GM12891 (cell line): ENCODE data around the gene MEF2C.

Experiments
- DNase-seq: peaks from one replicate; pipeline ENCODE4 v3.0.0; 2011; ENCODE audit warnings: low spot score; ENCODE audit not compliant: insufficient read length
- FAIRE-seq: peaks from 2 replicates; lab custom pipeline; 2011; peaks lifted over from hg19 to GRCh38; lab: Jason Lieb, UNC
- PAX5 ChIP-seq: IDR thresholded peaks from 2 replicates; pipeline ENCODE4 v1.6.1; 2011; ENCODE audit warnings: low read length, moderate library complexity, mild to moderate bottlenecking; ENCODE audit not compliant: insufficient read depth, severe bottlenecking
- POLR2A ChIP-seq: IDR thresholded peaks from 2 replicates; pipeline ENCODE4 v1.6.1; 2011; ENCODE audit warnings: low read depth, low read length, control low read depth
- POLR2AphosphoS5 ChIP-seq: IDR thresholded peaks from 2 replicates; pipeline ENCODE4 v1.6.1; 2011; ENCODE audit warnings: low read depth, low read length, control low read depth
- POU2F2 ChIP-seq: IDR thresholded peaks from 2 replicates; pipeline ENCODE4 v1.6.1; 2011; ENCODE audit warnings: low read depth, mild to moderate bottlenecking, control low read depth, low read length, moderate library complexity
- SPI1 ChIP-seq: IDR thresholded peaks from 2 replicates; pipeline ENCODE4 v1.6.1; 2011; ENCODE audit warnings: low read depth, low read length, control low read depth
- TAF1 ChIP-seq: IDR thresholded peaks from 2 replicates; pipeline ENCODE4 v1.6.1; 2011; ENCODE audit warnings: low read depth, low read length, control low read depth

MEF2C gene

DNA sequence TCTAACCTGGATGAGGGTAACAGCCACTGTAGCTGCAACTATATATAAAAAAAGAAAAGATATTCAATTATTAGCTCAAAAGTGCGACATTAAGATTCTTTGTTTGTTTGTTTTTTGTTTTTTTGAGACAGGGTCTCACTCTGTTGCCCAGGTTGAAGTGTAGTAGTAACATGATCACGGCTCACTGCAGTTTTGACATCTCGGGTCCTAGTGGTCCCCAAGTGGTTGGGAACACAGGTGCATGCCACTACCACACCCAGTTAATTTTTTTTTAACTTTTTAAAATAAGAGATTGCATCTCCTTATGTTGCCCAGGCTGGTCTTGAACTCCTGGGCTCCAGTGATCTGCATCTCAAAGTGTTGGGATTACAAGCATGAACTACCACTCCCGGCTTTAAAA, 61.8 kb downstream of the MEF2C start:
- no peak for DNase-seq
- FAIRE-seq = peak; percentile 40
- TF ChIP-seq PAX5 (no peak), POLR2AphosphoS5 (no peak), TAF1 (no peak), POU2F2 (no peak), SPI1 (no peak), POLR2A (no peak)

DNA sequence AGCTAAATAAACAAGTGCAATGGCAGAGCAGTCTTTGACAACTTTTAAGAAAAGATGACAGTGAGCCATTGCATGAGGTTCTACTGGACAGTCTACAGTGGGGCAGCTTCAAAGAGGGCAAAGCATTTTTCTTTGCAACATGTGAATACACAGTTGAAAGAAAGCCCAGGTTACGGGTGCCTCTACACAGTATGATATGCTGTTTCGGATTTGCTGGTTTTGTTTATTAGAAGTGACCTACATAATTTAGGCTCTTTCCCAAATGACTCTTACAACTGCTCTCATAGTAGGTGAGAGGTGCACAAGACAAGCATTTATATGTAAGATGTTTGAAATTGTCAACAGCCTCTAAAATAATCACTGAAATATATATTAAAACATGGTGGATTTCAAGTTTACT, 62.4 kb downstream of the MEF2C start:
- no peak for TF ChIP-seq PAX5
- TF ChIP-seq SPI1 = no peak
- no peak for TF ChIP-seq POU2F2
- TF ChIP-seq TAF1 = no peak
- no peak for TF ChIP-seq POLR2AphosphoS5
- no peak for TF ChIP-seq POLR2A
- no peak for DNase-seq
- peak; percentile 45 for FAIRE-seq

DNA sequence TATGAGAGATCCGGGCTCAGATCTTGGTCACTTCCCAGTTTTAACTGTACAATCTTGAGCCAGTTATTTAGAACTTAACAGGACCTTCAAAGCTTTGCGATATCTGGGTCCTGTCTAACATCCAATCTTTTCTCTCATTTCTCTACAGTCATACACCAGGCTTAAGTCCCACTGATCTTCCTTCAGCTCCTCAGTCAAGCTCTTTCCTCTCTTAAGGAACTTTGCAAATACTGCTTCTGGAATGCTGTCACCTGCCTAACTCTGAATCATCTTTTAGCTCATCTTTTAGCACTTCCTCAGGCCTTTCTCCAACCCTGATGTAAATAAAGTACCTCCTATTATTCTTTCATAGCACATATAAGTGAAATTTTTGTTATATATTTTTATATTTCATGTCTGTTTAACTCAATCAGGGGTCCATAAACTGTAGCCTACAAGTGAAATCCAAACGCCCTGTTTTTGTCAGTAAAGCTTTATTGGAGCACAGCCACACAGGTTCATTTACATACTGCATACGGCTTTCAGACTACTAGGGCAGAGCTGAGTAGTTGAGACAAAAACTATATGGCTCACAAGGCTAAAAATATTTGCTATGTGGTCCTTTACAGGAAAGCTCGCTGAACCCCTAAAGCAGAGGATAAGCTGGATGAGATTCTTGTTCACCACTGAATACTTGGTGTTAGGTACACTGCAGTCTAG, 63.5 kb downstream of the MEF2C start:
- TF ChIP-seq POLR2A = 0 out of 2 replicates have a peak, but pooled peaks have one; percentile 8
- no peak for TF ChIP-seq PAX5
- no peak for DNase-seq
- FAIRE-seq = peak; percentile 88

DNA sequence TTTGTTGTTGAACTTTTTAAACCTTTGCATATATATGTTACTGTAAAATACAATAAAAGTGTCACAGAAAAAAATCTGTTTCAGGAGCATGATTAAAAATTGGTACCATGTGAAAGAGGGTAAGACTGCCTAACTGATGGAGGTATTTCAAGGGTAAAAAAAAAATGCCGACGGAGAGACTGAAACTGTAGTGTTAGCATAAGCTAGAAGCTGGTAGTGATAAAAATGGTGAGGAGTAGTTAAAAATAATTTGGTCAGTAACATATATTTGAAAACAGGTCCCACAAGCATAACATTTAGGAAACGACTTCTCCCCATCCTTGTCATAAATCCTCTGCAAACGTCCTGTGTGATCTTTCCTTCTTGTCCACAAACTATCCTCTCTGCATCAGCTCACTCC, 64.7 kb downstream of the MEF2C start:
- FAIRE-seq = no peak
- no peak for DNase-seq
- TF ChIP-seq TAF1 = no peak
- no peak for TF ChIP-seq POLR2A
- TF ChIP-seq POU2F2 = no peak
- no peak for TF ChIP-seq SPI1
- TF ChIP-seq PAX5 = no peak
- TF ChIP-seq POLR2AphosphoS5 = no peak

DNA sequence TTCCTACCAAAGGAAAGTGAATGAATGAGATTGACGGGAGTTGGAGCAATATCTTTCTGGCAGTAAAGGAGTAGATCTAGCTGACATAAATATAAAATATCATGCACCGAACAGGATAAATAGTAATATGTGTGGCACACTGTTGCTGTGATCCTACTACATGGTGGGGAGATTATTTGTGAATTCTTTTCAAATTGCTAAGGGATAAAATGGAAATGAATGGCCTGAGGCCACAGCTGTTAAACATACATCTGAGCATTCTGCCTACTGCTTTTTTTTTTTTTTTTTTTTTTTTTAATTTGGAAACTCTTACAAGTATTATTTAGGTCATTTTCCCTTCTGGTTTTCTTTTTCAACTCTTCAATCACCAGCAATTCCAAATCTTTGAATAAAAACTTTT, 66.8 kb downstream of the MEF2C start:
- DNase-seq (no peak), FAIRE-seq (no peak)
- TF ChIP-seq PAX5 = no peak
- no peak for TF ChIP-seq POU2F2
- TF ChIP-seq SPI1 = no peak

DNA sequence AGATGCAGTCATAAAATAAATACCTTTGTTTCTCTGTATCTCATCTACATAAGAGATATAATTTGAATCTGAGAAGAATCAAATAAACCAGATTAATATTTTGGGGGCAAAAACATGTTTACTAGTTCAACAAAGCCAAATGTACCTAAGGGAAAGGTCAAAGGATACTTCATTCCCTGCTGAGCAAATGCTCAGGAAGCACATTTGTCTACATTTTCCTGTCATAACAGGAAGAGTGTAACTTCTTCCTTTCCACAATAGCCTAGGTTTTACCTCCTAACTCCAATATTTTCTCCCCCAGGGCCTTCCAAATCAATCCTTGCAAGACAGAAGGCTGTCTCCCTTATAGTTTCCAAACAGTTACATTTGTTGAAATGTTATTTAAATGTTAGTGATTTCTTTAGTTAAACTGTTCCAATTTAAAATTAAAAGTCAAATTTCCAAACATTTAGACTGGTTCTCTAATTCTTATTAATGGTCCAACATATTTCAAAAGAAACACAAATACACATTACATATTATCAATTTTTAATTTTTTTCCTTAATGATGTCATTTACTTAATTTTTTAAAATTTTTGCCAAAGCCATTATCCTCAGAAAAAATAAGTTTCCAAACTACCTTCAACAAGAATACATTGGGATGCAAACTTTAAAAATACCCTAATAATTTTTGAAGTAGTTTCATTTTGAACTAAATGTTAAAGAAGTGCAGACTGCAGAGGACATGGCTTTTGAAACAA, 67.8 kb downstream of the MEF2C start:
- TF ChIP-seq TAF1 = no peak
- no peak for TF ChIP-seq POLR2AphosphoS5
- no peak for TF ChIP-seq POLR2A
- no peak for TF ChIP-seq POU2F2
- no peak for TF ChIP-seq PAX5
- TF ChIP-seq SPI1 = no peak
- FAIRE-seq (no peak), DNase-seq (no peak)

DNA sequence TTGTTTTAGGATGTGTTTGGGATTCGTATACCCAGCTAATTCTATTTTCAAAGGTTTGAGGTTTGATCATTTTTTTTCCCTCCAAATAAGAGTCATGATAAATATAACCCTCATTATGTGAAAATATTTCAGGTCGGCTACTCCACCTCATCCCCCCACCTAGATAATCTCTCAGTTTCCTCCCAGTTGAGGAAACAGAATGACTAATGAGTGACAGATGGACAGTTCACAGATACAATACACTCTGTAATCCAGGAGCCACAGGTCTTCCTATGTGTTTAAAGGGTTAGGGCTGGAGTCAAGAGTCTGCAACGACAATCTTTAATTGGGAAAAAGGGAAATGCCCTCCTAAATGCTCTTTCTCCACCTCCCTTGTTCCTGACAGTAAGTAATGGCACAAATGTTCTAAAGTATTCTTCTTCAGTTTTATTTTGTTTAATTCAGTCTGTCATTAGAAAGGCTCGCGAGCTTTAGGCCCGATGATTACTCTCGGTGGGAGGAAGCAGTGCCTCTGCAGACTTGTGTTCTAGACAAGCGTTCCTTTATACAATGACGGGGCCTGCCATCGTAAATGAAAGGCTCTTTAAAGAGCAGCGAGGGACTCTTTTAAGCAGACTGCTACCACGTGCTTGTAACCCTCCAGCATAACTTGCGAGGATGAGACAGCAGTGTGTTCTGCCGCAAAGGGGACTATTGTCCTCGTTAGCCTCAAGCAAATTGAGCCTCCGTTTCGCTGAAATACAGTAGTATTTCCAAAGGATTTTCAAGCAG, 69.0 kb downstream of the MEF2C start:
- TF ChIP-seq SPI1 = no peak
- TF ChIP-seq PAX5 = no peak
- TF ChIP-seq POLR2AphosphoS5 = no peak
- no peak for TF ChIP-seq TAF1
- no peak for TF ChIP-seq POLR2A
- DNase-seq (no peak), FAIRE-seq (peak; percentile 48)

DNA sequence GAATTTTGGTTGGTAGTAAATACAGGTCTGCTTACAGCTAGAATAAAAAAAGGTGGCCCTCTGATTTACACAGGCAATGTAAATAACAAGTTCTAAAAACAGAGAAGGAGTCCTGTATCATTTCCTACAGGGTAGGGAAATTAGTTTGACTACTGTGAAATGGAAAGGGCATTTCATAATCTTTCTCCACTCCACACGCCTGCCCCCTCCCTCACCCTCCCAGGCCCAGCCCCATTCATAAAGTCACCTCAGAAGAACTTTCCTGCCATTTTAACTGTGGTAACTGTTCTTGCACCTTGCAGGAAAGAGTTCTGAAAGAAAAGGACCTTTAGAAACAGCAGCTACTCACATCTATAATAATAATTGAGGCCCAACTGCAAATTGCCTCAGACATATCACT, 69.7 kb downstream of the MEF2C start:
- TF ChIP-seq POU2F2 (no peak), SPI1 (no peak), PAX5 (no peak), POLR2AphosphoS5 (no peak), TAF1 (no peak), POLR2A (no peak)
- DNase-seq = no peak
- FAIRE-seq = no peak

DNA sequence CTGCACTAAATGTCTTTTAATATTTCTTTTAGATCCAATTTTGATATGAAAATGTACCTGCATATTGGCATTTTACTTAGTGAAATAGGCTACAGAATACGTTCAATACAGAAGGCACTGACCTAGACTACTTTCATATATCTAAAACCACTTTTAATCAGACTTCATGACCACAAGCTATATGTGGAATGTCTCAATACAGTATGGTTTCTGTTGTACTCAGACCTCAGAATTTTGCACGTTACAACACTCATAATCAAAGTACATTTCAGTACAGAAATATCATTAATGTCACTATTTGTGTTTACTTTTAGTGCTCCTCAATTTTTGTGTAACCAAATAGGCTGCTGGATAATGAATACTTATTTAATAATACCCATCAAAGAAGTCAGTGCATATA, 74.8 kb downstream of the MEF2C start:
- TF ChIP-seq POU2F2 (no peak), POLR2A (no peak), PAX5 (no peak), TAF1 (no peak), POLR2AphosphoS5 (no peak), SPI1 (no peak)
- DNase-seq (no peak), FAIRE-seq (peak; percentile 72)
